GM23338 (cell line): ENCODE results near the gene PMAIP1. TPM values are rescaled to one million over a fixed set of nuclear protein-coding genes. Genes with fewer than 3 reads are reported as not detected.

Experiments used
- CREB1 ChIP-seq: fragments of 250-450 bp; sonication (Bioruptor Pico); IDR thresholded peaks from 2 replicates; pipeline ENCODE4 v1.5.0; 2020; ENCODE audit warnings: low read depth, mild to moderate bottlenecking, moderate library complexity
- ETS1 ChIP-seq: IDR thresholded peaks from 2 replicates; pipeline ENCODE4 v1.6.1; 2016; ENCODE audit warnings: antibody characterized with exemption
- EZH2 ChIP-seq: fragments of 200-600 bp; sonication (generic); IDR thresholded peaks from one replicate; pipeline ENCODE4 v1.8.0; 2017; ENCODE audit warnings: antibody characterized with exemption, mild to moderate bottlenecking, low read depth; ENCODE audit not compliant: unreplicated experiment
- EZH2phosphoT487 ChIP-seq: fragments of 200-600 bp; sonication (generic); IDR thresholded peaks from one replicate; pipeline ENCODE4 v1.8.1; 2018; ENCODE audit warnings: antibody characterized with exemption; ENCODE audit not compliant: unreplicated experiment
- JUNB ChIP-seq: IDR thresholded peaks from one replicate; pipeline ENCODE4 v1.6.1; 2016; ENCODE audit warnings: antibody characterized with exemption; ENCODE audit not compliant: unreplicated experiment
- NANOG ChIP-seq: IDR thresholded peaks from 2 replicates; pipeline ENCODE4 v1.6.1; 2016; ENCODE audit warnings: antibody characterized with exemption, borderline replicate concordance
- REST ChIP-seq: IDR thresholded peaks from one replicate; pipeline ENCODE4 v1.6.1; 2018; ENCODE audit warnings: antibody characterized with exemption; ENCODE audit not compliant: unreplicated experiment
- STAT1 ChIP-seq: IDR thresholded peaks from one replicate; pipeline ENCODE4 v1.6.1; 2016; ENCODE audit warnings: antibody characterized with exemption; ENCODE audit not compliant: unreplicated experiment
- ZNF331 ChIP-seq: fragments of 250-450 bp; sonication (Bioruptor Pico); IDR thresholded peaks from 2 replicates; pipeline ENCODE4 v1.5.0; 2020; ENCODE audit warnings: low read depth, mild to moderate bottlenecking, moderate library complexity
- ZNF462 ChIP-seq: fragments of 250-450 bp; sonication (Bioruptor Pico); IDR thresholded peaks from 2 replicates; pipeline ENCODE4 v1.5.0; 2020; ENCODE audit warnings: mild to moderate bottlenecking, moderate library complexity
- polyA plus RNA-seq: library from polyadenylated mRNA; unstranded; fragments of >200 nt; fragmentation: Nextera tagmentation; extraction: Ambion mirVana; gene quantifications from 2 replicates; pipeline ENCODE4 v1.2.1, GENCODE V29; 2016
- total RNA-seq: library from RNA; depleted of rRNA; stranded (reverse); fragments of >200 nt; shearing (Covaris generic); gene quantifications from 2 replicates; pipeline ENCODE4 v1.2.3, GENCODE V29; 2014

Gene PMAIP1
- total and polyA plus RNA-seq, 2 experiments from 2014 or later = 156 to 296 TPM

GRCh38 chr18:59912007-59912550 lies 12.3 kb downstream of the PMAIP1 start (continued):
- TF ChIP-seq ZNF462 (CRISPR knock-in tag) (no peak), CREB1 (CRISPR knock-in tag) (no peak), JUNB (no peak), EZH2 (no peak), NANOG (no peak), EZH2phosphoT487 (no peak), STAT1 (no peak), REST (no peak), ETS1 (no peak), ZNF331 (CRISPR knock-in tag) (no peak)
